ENCODE measurements around the gene ITGA2B. TPM values are rescaled to one million over a fixed set of nuclear protein-coding genes. Genes with fewer than 3 reads are reported as not detected.

ITGA2B gene
- not detected in 2 replicates for polyA plus RNA-seq

GRCh38 chr17:44389281-44389680, at the start of gene ITGA2B:
Gene ITGA2B, minus strand, starts transcription at chr17:44389649. Its CDS starts 176 bp downstream, at chr17:44389473.

GRCh38 chr17:44363613-44364159, 25.8 kb downstream of the ITGA2B start, which contains the start of gene FAM171A2:
Gene FAM171A2, minus strand, starts transcription at chr17:44363853. Its CDS starts 139 bp downstream, at chr17:44363714.

DNA sequence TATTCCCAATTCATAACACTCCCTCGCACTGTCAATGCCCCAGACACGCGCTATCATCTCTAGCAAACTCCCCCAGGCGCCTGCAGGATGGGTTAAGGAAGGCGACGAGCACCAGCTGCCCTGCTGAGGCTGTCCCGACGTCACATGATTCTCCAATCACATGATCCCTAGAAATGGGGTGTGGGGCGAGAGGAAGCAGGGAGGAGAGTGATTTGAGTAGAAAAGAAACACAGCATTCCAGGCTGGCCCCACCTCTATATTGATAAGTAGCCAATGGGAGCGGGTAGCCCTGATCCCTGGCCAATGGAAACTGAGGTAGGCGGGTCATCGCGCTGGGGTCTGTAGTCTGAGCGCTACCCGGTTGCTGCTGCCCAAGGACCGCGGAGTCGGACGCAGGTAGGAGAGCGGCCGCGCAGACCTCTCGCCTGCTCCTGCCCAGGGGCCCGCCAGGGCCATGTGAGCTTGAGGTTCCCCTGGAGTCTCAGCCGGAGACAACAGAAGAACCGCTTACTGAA, 44.5 kb downstream of the ITGA2B start, which contains the start of gene GRN:
GRN (plus strand) TSS at position 364 of the 515 bp plus-strand sequence. CDS start 3,863 bp downstream, outside the sequence.

GRCh38 chr17:44324571-44325275, 64.7 kb downstream of the ITGA2B start, which contains the start of gene SLC25A39:
Gene SLC25A39, minus strand, starts transcription at chr17:44324823. Its CDS starts 1,261 bp downstream, at chr17:44323562.

Other genes starting within 250 kb of the ITGA2B start
- gene HROB, start 247.7 kb downstream of the ITGA2B start, polyA plus RNA-seq, result 0.20 and 1.3 TPM in 2 replicates
- gene ASB16, start 218.9 kb downstream of the ITGA2B start, polyA plus RNA-seq, result not detected in 2 replicates
- 12.4 and 24.1 TPM in 2 replicates for gene TMUB2, start 202.7 kb downstream of the ITGA2B start, polyA plus RNA-seq
- 0.93 and 1.9 TPM in 2 replicates for gene ATXN7L3, start 189.8 kb downstream of the ITGA2B start, polyA plus RNA-seq
- 5.1 and 7.0 TPM in 2 replicates for gene UBTF, start 170.0 kb downstream of the ITGA2B start, polyA plus RNA-seq
- not detected in 2 replicates for gene SLC4A1, start 121.5 kb downstream of the ITGA2B start, polyA plus RNA-seq
- gene RUNDC3A, start 81.0 kb downstream of the ITGA2B start, polyA plus RNA-seq, result 40.9 and 41.5 TPM in 2 replicates
- 5.0 and 6.5 TPM in 2 replicates for gene SLC25A39, start 64.8 kb downstream of the ITGA2B start, polyA plus RNA-seq
- gene GRN, start 44.3 kb downstream of the ITGA2B start, polyA plus RNA-seq, result 22.6 and 29.9 TPM in 2 replicates
- 0.27 and 0.59 TPM in 2 replicates for gene FAM171A2, start 25.8 kb downstream of the ITGA2B start, polyA plus RNA-seq
- 20.3 and 23.5 TPM in 2 replicates for gene GPATCH8, start 113.8 kb upstream of the ITGA2B start, polyA plus RNA-seq
- gene FZD2, start 167.8 kb upstream of the ITGA2B start, polyA plus RNA-seq, result not detected in 2 replicates